Right lobe of liver (tissue), 6 donors: ENCODE results near the gene RGS6. TPM values are rescaled to one million over a fixed set of nuclear protein-coding genes. Genes with fewer than 3 reads are reported as not detected.

Source experiments
- ATAC-seq, 4 donors: fragments of 200-7000 bp; cut with Tn5 transposase; one replicate each; pipeline ENCODE4 v1.9.1; 2020; ENCODE audit warnings: mild to moderate bottlenecking in 4 of 4, moderate library complexity in 4 of 4
- DNase-seq, 3 donors: peaks; one replicate each; pipeline ENCODE4 v3.0.0-alpha.2; 2020
- H3K27ac ChIP-seq, 3 donors: fragments of 200-600 bp; one replicate each; pipeline ENCODE4 v1.8.0; 2022
- H3K27me3 ChIP-seq, 2 donors: fragments of 200-600 bp; one replicate each; pipeline ENCODE4 v1.8.0; 2022
- H3K36me3 ChIP-seq, 4 donors: fragments of 200-600 bp; sonication (generic) in 1 of 4; one replicate each; pipeline versions ENCODE4 v1.5.1 to v1.8.0; 2017 to 2022; ENCODE audit warnings: control low read depth in 1 of 4
- H3K4me1 ChIP-seq, 4 donors: fragments of 200-600 bp; sonication (generic) in 1 of 4; one replicate each; pipeline versions ENCODE4 v1.5.1 to v1.8.0; 2017 to 2022; ENCODE audit warnings: control low read depth in 1 of 4
- H3K4me3 ChIP-seq, 3 donors: fragments of 200-600 bp; one replicate each; pipeline ENCODE4 v1.8.0; 2022
- H3K9me3 ChIP-seq, 4 donors: fragments of 200-600 bp; sonication (generic) in 1 of 4; one replicate each; pipeline versions ENCODE4 v1.5.1 to v1.8.0; 2017 to 2022; ENCODE audit warnings: control low read depth in 1 of 4
- CTCF ChIP-seq, 4 donors: fragments of 200-600 bp in 3 of 4; fragments of 450-650 bp in 1 of 4; IDR thresholded peaks; one replicate each; pipeline versions ENCODE4 v1.5.1 to v1.8.0; 2016 to 2022; ENCODE audit warnings: antibody characterized with exemption in 4 of 4, mild to moderate bottlenecking in 2 of 4
- POLR2A ChIP-seq: fragments of 450-650 bp; IDR thresholded peaks from one replicate; pipeline ENCODE4 v1.6.1; 2017; ENCODE audit warnings: antibody characterized with exemption, mild to moderate bottlenecking
- WGBS: methylation state at CpG from one replicate; pipeline ENCODE4 v1.1.6; 2018; ENCODE audit warnings: low coverage, low lambda C conversion rate; ENCODE audit not compliant: insufficient coverage; ENCODE audit errors: missing lambda C conversion rate; 5-methylcytosine and 5-hydroxymethylcytosine counted together
- intact Hi-C, 2 donors: fragments of 100-400 bp; cut with DNase I; formaldehyde crosslinking; loops; one replicate each; pipeline versions ENCODE4 v1.11.2 to v1.14.1; 2022
- total RNA-seq, 6 experiments: library from RNA; depleted of rRNA in 2 of 6; stranded (reverse); fragments of >200 nt in 2 of 6; fragmentation: NEBNext Ultra II Directional in 3 of 6; extraction: Animal tissue kit (Norgen Biotek cat#: 25700) in 3 of 6; gene quantifications; one replicate each; pipeline versions ENCODE4 v1.1.0 to v1.2.4, GENCODE V29; 2016 to 2023
- donor health status: DM: no; HTN: yes; CAD: no.
- donor health status: DM: no; HTN: no; CAD: no.
- donor health status: DM: no; HTN: no; CAD: no.
- donor health status: DM: no; HTN: yes; CAD: no.
- donor health status: DM: no; HTN: yes; CAD: no.

Gene RGS6
- total RNA-seq, 6 experiments from 2014 or later = 0.07 TPM; not detected in 5

- no peaks in the 10 kb centered on the region for H3K36me3 ChIP-seq
- DNase-seq (no peak), ATAC-seq (no peak)
- no peak overlapping the region for H3K4me3 ChIP-seq
- 57% methylated on average over 3 of the region's 5 CpGs for WGBS
- no peaks in the 10 kb centered on the region for H3K4me1 ChIP-seq
- H3K27ac ChIP-seq = no peak overlapping the region
- intact Hi-C loops = no loop called here
- no peaks in the 10 kb centered on the region for H3K9me3 ChIP-seq
- no peak for TF ChIP-seq CTCF (IDR thresholded peaks at IDR 0.05)
- no peak for TF ChIP-seq POLR2A
- no peaks in the 10 kb centered on the region for H3K27me3 ChIP-seq
Measured at GRCh38 chr14:72332871-72333270, 400.6 kb downstream of the RGS6 start.

GRCh38 chr14:72333357-72333756, 401.1 kb downstream of the RGS6 start:
- intact Hi-C loops = no loop called here
- Histone ChIP-seq H3K36me3 (no peaks in the 10 kb centered on the region), H3K27me3 (no peaks in the 10 kb centered on the region), H3K9me3 (no peaks in the 10 kb centered on the region), H3K4me1 (no peaks in the 10 kb centered on the region), H3K27ac (no peak overlapping the region), H3K4me3 (no peak overlapping the region)
- no peak for DNase-seq
- ATAC-seq = no peak
- no peak for TF ChIP-seq POLR2A
- no CpG with 5 or more reads among the region's 4 CpGs for WGBS

GRCh38 chr14:72336311-72336980, 404.2 kb downstream of the RGS6 start:
- no peak for ATAC-seq
- Histone ChIP-seq H3K4me3 (no peak overlapping the region), H3K36me3 (no peaks in the 10 kb centered on the region), H3K4me1 (no peaks in the 10 kb centered on the region), H3K27me3 (no peaks in the 10 kb centered on the region), H3K27ac (no peak overlapping the region), H3K9me3 (no peaks in the 10 kb centered on the region)
- 64% methylated on average over 4 of the region's 4 CpGs for WGBS
- DNase-seq = no peak
- no peak for TF ChIP-seq POLR2A
- TF ChIP-seq CTCF (IDR thresholded peaks at IDR 0.05) = no peak
- intact Hi-C loops = no loop called here

GRCh38 chr14:72341237-72341636, 409.0 kb downstream of the RGS6 start:
- H3K4me3 ChIP-seq = no peak overlapping the region
- H3K9me3 ChIP-seq = no peaks in the 10 kb centered on the region
- intact Hi-C loops = no loop called here
- TF ChIP-seq POLR2A (no peak), CTCF (IDR thresholded peaks at IDR 0.05) (no peak)
- WGBS = 40% methylated on average over 1 of the region's 1 CpG
- H3K4me1 ChIP-seq = no peaks in the 10 kb centered on the region
- H3K27ac ChIP-seq = no peak overlapping the region
- DNase-seq (no peak), ATAC-seq (no peak)
- H3K27me3 ChIP-seq = no peaks in the 10 kb centered on the region
- H3K36me3 ChIP-seq = no peaks in the 10 kb centered on the region

GRCh38 chr14:72341686-72342085, 409.5 kb downstream of the RGS6 start:
- Histone ChIP-seq H3K27ac (no peak overlapping the region), H3K36me3 (no peaks in the 10 kb centered on the region), H3K27me3 (no peaks in the 10 kb centered on the region), H3K4me3 (no peak overlapping the region), H3K4me1 (no peaks in the 10 kb centered on the region), H3K9me3 (no peaks in the 10 kb centered on the region)
- TF ChIP-seq CTCF (IDR thresholded peaks at IDR 0.05) (no peak), POLR2A (no peak)
- intact Hi-C loops = no loop called here
- WGBS = 51% methylated on average over 2 of the region's 2 CpGs
- DNase-seq (no peak), ATAC-seq (peak in 1 of 4 donors; percentile 58)
